ENCODE results near the gene ITGA11.

ITGA11 gene

GRCh38 chr15:68430471-68431036, 1.4 kb downstream of the ITGA11 start:
- DNase-seq (ENCODE audit: low spot score) = no peak
- TF ChIP-seq CTCF (IDR thresholded peaks at IDR 0.05; ENCODE audit: extremely low read depth, missing control alignments) = no peak

GRCh38 chr15:68429691-68430470, 2.1 kb downstream of the ITGA11 start:
- TF ChIP-seq CTCF (IDR thresholded peaks at IDR 0.05; ENCODE audit: extremely low read depth, missing control alignments) = no peak
- DNase-seq (ENCODE audit: low spot score) = no peak

- TF ChIP-seq CTCF (IDR thresholded peaks at IDR 0.05; ENCODE audit: extremely low read depth, missing control alignments) = no peak
- no peak for DNase-seq (ENCODE audit: low spot score)
Observed at GRCh38 chr15:68428431-68428940, 3.5 kb downstream of the ITGA11 start.

- TF ChIP-seq CTCF (IDR thresholded peaks at IDR 0.05; ENCODE audit: extremely low read depth, missing control alignments) = no peak
- DNase-seq (ENCODE audit: low spot score) = no peak
Observed at GRCh38 chr15:68427963-68428362, 4.0 kb downstream of the ITGA11 start.

- no peak for TF ChIP-seq CTCF (IDR thresholded peaks at IDR 0.05; ENCODE audit: extremely low read depth, missing control alignments)
- DNase-seq (ENCODE audit: low spot score) = no peak
Observed at GRCh38 chr15:68427366-68427765, 4.6 kb downstream of the ITGA11 start.

GRCh38 chr15:68426116-68426515, 5.8 kb downstream of the ITGA11 start:
- no peak for TF ChIP-seq CTCF (IDR thresholded peaks at IDR 0.05; ENCODE audit: extremely low read depth, missing control alignments)
- DNase-seq (ENCODE audit: low spot score) = no peak

GRCh38 chr15:68425428-68426060, 6.4 kb downstream of the ITGA11 start:
- TF ChIP-seq CTCF (IDR thresholded peaks at IDR 0.05; ENCODE audit: extremely low read depth, missing control alignments) = no peak
- DNase-seq (ENCODE audit: low spot score) = no peak

Data from GM20000 (cell line).